SH-SY5Y (cell line): Measurements from ENCODE around the gene MUC6.

Experiments
- GATA2 ChIP-seq: IDR thresholded peaks from 2 replicates; pipeline ENCODE4 v1.6.1; 2011; ENCODE audit warnings: mild to moderate bottlenecking, low read depth, low read length
- GATA3 ChIP-seq: IDR thresholded peaks from 2 replicates; pipeline ENCODE4 v1.6.1; 2011; ENCODE audit warnings: low read depth, mild to moderate bottlenecking, low read length, moderate library complexity

DNA sequence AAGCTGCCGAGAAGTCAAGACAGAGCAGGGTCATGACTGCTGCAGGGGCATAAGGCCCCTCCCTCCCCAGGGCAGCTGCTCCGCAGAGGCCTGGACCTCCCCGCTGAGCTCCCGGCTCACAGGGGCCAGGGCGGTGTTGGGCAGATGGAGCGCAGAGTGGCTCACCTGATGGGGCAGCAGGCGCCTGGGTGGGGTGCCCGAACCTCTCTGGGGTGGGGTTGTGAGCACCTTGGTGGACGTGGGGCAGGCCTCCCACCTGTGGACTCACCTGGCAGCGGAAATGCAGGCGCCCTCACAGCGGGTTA lies 22.9 kb downstream of the MUC6 start:
- TF ChIP-seq GATA3 (no peak), GATA2 (no peak)
